Measurements from ENCODE around the gene CCSER1.

Gene CCSER1

DNA sequence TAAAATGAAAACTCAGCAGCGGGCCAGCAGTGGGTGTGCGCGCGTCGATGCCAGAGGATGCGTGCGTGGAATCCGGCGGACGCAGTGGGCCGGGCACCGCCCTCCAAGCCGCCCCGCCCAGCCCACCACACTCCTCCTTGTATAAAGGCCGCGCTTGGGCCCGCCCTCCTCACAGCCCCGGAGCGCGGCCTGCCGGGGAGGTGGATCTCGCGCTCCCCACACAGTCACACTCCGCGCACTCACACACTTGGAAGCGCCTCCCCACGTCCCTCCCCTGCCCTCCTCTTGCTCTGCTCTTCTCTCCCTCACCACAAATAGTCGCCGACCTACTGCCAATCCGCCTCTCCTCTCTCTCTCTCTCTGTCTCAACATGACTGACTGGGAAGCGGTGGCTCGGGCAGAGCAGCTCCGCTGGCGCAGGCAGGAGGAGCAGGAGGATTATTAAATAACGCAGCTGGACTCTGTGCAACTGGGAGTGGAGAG lies at the start of gene CCSER1:
TSS of gene CCSER1 (plus strand) at position 172 of the 483 bp plus-strand sequence.
- peak in 1 of 2 donors; percentile 26 for DNase-seq

DNA sequence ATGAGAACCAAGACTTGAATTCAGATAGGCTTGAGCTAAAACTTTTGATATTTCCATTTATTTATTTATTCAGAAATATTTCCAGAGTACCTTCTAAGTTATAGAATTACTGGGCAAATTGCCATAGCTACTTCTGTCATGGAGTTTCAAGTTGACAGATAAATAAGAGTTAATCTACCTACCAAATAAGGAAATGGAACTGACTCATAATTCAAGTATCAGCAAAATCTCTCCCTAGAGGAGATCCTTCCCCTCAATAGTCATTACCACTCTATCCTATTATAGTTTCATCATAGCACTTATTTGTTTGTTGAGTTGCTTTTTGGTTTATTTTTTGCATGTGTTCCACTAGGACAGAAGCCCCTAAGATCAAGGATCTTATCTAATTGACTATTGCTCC lies 48.8 kb upstream of the CCSER1 start:
- no peak for DNase-seq

DNA sequence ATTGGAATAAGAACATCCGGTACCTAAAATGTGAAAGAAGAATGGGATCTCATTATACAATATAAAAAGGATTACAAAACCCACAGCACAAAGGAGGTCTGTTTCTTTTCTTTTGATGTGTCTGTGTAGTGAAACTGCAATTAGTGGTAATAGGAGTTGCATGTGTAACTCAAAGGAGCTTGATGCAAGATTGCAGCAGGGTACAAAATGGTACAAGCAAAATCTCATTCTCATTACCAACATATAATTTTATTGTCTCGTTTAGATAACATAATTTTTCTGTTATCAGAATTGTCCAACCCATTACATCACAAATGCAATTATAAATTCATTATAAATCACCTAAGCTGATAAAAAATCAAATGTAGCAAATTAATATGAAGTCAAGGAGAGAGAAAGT lies 47.1 kb upstream of the CCSER1 start:
- no peak for DNase-seq

DNA sequence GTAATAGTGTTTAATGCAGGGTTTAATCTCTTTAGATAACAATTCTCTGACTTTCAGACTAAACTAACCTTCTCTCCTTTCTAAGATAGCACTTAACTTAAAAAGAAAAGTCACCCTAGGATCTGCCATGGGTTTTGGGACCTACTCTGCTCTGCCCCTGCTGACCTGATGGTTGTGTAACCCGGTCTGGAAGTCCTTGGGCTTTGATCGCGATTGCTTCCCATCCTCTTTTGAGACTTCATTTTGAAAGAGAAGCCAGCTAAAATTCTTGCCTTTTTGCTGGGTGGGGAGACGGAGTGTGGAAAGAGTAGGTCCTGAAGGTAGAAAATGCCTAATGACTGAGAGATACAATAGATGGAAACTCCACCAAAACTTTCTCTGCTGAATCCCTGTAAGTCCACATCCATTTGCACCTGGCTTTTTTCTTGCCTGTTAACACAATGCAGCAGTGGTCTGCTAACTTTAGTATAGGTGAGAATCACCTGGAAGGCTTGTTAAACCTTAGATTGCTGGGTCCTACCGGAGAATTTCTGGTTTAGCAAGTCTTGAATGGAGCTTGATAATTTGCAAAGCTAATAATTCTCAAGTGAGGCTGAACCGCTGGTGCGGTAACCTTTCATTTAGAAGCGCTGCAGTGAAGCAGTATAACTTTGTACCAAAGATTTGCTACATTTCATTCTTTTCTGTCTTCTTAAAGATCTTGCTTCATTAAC lies 45.6 kb upstream of the CCSER1 start:
- DNase-seq, result no peak

DNA sequence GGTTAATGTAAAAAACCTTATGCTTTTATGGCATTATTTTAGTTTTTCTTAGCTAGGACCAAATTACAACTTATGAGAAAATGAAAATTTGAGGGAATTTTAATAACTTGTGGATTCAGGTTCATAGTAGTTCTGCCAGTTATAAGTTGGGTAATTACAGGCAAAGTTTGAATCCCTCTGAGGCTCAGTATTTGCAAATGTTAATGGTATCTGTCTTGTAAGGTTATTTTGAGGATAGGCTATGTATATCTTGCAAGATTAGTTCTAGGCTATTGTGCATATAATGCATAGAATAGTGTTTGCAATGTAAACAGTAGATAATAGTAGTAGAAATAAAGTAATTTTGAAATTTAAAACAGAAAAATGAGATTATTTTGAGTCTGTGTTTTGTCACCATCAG lies 44.7 kb upstream of the CCSER1 start:
- no peak for DNase-seq

GRCh38 chr4:90084277-90084966 lies 42.8 kb upstream of the CCSER1 start:
- no peak for DNase-seq

DNA sequence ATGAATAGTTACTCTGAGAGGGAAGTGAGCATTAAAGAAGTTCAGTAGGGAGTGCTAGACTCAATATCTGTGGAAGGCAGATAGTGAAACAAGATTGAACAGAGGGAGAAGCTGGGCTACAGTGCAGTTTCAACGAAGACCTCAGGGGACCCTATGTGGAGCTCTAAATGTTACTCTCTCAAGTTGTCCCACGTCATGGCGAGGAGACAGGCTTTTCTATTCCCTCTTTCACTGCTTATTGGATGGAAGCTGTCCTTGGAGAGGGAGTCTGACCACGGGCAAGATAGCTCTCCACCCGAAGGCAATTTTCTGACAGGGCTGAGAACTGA lies 42.3 kb upstream of the CCSER1 start:
- no peak for DNase-seq

DNA sequence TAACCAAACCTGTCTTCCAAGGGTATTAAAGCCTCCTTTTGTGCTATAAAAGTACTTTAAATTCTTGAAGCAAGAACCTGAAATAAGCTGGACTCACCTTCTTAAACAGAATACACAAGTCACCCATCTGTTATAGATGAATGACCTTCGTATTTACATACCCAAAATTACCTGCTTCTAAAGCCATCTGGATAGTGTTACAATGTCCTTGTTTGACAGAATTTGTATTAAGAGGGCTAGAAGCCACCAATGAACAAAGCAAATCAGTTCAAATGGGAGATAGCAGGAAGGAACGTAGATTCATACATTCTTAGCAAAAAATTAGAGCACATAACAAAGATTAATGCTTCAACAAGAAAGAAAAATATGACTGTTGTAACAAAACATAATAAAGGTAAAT lies 33.7 kb upstream of the CCSER1 start:
- no peak for DNase-seq

DNA sequence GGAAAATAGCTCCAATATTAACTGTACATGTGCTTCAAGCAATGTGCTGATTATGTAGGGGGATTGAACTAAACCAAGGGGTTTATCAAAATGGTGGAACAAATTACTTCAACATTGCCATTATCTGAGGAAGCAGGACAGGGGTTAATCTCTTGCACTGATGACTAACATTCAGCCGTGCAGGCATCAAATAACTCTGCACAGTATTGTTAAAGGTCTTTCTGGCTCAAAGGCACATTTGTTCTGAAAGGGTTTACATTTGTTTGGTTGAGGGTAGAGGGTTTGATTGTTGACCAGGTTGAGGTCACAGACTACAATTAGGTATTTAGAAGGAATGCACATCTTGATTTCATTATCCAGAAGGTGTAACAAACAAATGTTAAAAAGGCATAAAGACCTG lies 32.2 kb upstream of the CCSER1 start:
- no peak for DNase-seq

- DNase-seq, result no peak
Measured at GRCh38 chr4:90099812-90100211, 27.4 kb upstream of the CCSER1 start.

DNA sequence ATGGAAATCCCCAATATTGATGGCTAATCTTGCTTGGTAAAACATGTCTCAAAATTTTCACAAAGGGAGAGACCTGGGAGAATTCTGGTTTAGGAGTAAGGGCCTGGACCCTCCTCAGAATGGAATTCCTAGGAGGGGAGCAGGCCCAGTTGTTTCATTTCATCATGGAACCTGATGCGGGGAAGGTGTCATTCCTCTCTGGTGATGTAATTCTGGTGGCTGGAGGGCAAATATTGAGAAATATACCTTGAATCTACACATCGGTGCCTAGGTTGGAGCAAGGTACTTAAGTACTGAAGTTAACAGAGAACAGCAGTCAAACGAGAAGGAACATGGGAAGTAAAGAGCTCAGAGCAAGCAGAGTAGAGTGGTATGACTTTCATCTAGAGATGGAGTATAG lies 23.2 kb upstream of the CCSER1 start:
- DNase-seq, result no peak

DNA sequence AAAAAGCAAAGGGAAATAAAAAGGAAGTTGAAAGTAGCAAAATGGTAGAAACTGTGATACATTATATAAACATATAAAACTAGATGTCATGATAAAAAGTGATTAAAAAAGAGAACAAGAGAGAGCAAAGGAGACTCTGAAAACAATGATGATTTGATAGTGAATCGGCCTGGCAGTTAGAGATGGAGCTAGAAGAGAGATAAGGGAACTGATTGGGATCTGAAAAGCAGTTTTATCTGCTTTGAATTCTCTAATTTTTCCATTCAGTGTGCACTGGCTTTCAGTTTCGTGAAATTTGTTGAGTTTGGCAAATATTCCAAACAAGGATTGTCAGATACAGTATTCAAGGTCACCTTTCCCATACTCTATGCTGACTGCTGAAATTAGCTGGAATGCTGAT lies 21.9 kb upstream of the CCSER1 start:
- no peak for DNase-seq

- DNase-seq, result no peak
Measured at GRCh38 chr4:90112715-90113114, 14.5 kb upstream of the CCSER1 start.

GRCh38 chr4:90113881-90114457 lies 13.2 kb upstream of the CCSER1 start:
- no peak for DNase-seq

DNA sequence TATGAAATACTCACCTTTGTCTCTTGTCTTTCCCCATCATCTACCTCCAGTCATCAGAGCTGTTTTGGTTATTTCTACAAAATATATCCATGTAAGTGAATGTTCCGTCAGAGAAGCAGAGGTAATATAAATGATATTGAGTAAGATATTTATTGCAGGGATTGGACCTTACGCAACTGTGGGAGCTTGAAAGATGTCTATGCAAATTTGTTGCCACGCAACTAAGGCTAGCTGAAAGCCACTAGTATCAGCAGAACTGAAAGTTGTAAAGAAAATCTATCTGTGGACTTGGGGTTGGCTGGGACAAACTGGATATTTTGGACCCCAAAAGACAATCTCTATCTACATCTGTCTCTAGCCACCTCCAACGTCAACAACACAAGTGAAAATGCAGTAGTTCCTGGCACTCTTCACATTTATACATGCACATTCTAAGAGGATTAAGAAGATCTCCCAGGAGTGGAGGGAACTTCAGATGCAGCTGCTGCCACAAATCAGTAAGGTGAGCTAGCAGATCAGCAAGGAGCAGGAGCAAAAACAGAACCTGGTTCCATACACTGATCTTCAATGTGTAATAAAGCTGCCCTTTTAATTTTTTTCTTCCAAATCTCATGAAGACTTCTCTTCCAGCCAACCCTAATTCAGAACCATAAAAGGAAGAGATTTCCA lies 8.5 kb upstream of the CCSER1 start:
- DNase-seq, result no peak

GRCh38 chr4:90120037-90120436 lies 7.2 kb upstream of the CCSER1 start:
- DNase-seq, result no peak

GRCh38 chr4:90120815-90121214 lies 6.4 kb upstream of the CCSER1 start:
- no peak for DNase-seq

GRCh38 chr4:90121676-90122354 lies 5.4 kb upstream of the CCSER1 start:
- DNase-seq, result no peak

GRCh38 chr4:90122355-90122748 lies 4.8 kb upstream of the CCSER1 start:
- no peak for DNase-seq

DNA sequence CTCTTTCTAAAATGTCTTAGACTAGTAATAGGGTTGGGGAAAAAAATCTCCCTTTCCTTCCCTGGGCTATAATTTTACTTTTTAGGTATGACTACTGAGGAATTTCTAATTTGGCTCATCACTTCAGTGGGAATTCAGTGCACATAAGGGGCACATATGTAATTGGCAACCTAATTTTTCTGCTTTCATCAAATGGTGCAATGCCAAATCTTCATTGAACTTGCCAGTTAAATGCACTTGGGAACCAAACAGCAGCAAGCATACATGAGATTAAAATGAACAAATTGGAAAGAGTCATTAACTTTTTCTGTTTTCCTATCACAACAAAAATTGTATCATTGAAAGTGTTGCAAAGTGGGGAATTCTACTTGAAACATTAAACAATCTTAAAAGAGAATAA lies 2.9 kb upstream of the CCSER1 start:
- DNase-seq, result no peak

DNA sequence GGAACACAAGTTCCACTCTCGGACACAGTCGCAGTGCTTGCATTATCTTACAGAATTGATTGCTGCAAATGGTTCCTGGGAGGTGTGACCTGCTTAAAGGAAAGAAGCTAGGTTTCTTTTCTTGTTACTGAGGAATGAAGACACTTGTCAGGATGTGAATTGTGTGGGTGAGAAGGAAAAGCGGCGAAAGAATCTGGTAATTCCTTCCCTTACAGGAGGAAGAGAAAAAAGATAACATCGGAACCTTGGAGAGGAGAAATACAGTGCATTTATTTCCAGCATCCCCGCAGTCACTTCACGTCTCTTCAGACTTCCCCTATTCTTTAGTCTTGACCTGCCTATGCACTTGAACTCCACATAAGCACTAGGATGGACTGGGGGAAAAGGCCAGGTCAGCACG lies 389 bp upstream of the CCSER1 start:
- DNase-seq, result no peak

DNA sequence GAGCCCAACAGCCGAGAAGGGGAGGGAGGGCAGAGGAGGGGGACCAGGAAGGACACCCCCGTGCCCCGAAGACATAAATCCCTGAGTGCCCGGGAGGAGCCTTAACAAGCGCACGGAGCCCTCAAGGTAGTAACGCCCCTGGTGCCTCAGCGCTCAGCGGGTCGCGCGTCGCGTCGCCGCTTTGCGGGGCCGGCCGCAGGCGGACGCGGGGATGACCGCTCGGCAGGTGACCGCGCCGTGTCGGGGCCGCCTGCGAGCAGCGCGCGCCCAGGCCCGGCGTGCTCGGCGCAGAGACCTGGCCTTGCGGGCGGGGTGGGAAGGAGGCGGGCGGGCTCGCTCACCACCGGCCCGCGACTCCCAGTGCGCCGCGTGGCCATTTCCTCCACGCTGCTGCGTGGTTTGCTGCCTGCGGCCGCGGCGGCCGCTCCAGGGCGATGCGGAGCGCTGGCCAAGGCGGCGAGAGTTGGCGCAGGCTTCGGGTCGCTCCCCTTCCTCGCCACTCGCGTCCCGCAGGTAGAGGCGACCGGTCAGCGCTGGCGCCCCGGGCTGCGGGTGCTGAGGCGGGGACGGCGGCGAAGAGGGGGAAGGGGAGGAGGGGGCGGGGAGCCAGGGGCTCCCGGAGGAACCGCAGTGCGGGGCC lies 632 bp downstream of the CCSER1 start:
- peak in 1 of 2 donors; percentile 0 for DNase-seq
